Effector memory CD8-positive, alpha-beta T cell (primary cell): ENCODE measurements around the gene BICC1.

ENCODE experiments used
- ATAC-seq: fragments of 150-1000 bp; cut with Tn5 transposase; replicated peaks from 2 replicates; pipeline ENCODE4 v1.10.0; 2021; ENCODE audit warnings: mild to moderate bottlenecking, moderate library complexity
- DNase-seq, 3 experiments: peaks; one replicate each; pipeline ENCODE4 v3.0.0; 2021
- H3K27ac Mint-ChIP-seq, 2 donors: one replicate each; pipeline ENCODE4 v1.8.0; 2022; ENCODE audit warnings: mild to moderate bottlenecking in 2 of 2, mixed read lengths in 2 of 2, moderate library complexity in 2 of 2
- H3K27me3 Mint-ChIP-seq, 2 donors: one replicate each; pipeline ENCODE4 v1.8.0; 2022; ENCODE audit warnings: mixed read lengths in 2 of 2
- H3K36me3 Mint-ChIP-seq: one replicate; pipeline ENCODE4 v1.8.0; 2022; ENCODE audit warnings: mild to moderate bottlenecking, moderate library complexity, mixed read lengths; ENCODE audit not compliant: insufficient read depth
- H3K4me1 Mint-ChIP-seq, 2 donors: one replicate each; pipeline ENCODE4 v1.8.0; 2022; ENCODE audit warnings: low read depth in 2 of 2, mixed read lengths in 2 of 2
- H3K4me3 Mint-ChIP-seq, 2 donors: one replicate each; pipeline ENCODE4 v1.8.0; 2022; ENCODE audit warnings: mild to moderate bottlenecking in 2 of 2, mixed read lengths in 2 of 2, moderate library complexity in 2 of 2
- H3K9me3 Mint-ChIP-seq, 2 donors: one replicate each; pipeline ENCODE4 v1.8.0; 2022; ENCODE audit warnings: mixed read lengths in 2 of 2

The BICC1 gene

GRCh38 chr10:58667658-58668310 is 155.1 kb downstream of the BICC1 start:
- ATAC-seq: no peak
- Mint-ChIP-seq H3K4me1 (peaks cover 7 to 9% of the 10 kb centered on the region in 2 donors), H3K36me3 (peaks cover 5% of the 10 kb centered on the region), H3K27ac (peak overlapping the region in 1 of 2 donors; percentile 84), H3K4me3 (no peak overlapping the region), H3K9me3 (peaks cover 0 to 8% of the 10 kb centered on the region in 2 donors), H3K27me3 (no peaks in the 10 kb centered on the region)
- no peak for DNase-seq

GRCh38 chr10:58672845-58673244 is 160.2 kb downstream of the BICC1 start:
- no peak for DNase-seq
- no peak for ATAC-seq
- Mint-ChIP-seq H3K27ac (no peak overlapping the region), H3K36me3 (no peaks in the 10 kb centered on the region), H3K27me3 (no peaks in the 10 kb centered on the region), H3K9me3 (peaks cover 0 to 2% of the 10 kb centered on the region in 2 donors), H3K4me1 (no peaks in the 10 kb centered on the region), H3K4me3 (no peak overlapping the region)

GRCh38 chr10:58674251-58674650 is 161.6 kb downstream of the BICC1 start:
- ATAC-seq (no peak), DNase-seq (no peak)
- Mint-ChIP-seq H3K27me3 (no peaks in the 10 kb centered on the region), H3K36me3 (no peaks in the 10 kb centered on the region), H3K9me3 (peaks cover 0 to 2% of the 10 kb centered on the region in 2 donors), H3K4me1 (no peaks in the 10 kb centered on the region), H3K27ac (no peak overlapping the region), H3K4me3 (no peak overlapping the region)

GRCh38 chr10:58675321-58675720 is 162.6 kb downstream of the BICC1 start:
- ATAC-seq (no peak), DNase-seq (no peak)
- Mint-ChIP-seq H3K4me1 (no peaks in the 10 kb centered on the region), H3K36me3 (no peaks in the 10 kb centered on the region), H3K4me3 (no peak overlapping the region), H3K27ac (no peak overlapping the region), H3K9me3 (peaks cover 0 to 2% of the 10 kb centered on the region in 2 donors), H3K27me3 (no peaks in the 10 kb centered on the region)

GRCh38 chr10:58691528-58691927 is 178.9 kb downstream of the BICC1 start:
- Mint-ChIP-seq H3K27me3 (no peaks in the 10 kb centered on the region), H3K27ac (no peak overlapping the region), H3K36me3 (no peaks in the 10 kb centered on the region), H3K4me1 (no peaks in the 10 kb centered on the region), H3K4me3 (no peak overlapping the region), H3K9me3 (peaks cover 0 to 3% of the 10 kb centered on the region in 2 donors)
- ATAC-seq (no peak), DNase-seq (no peak)

- Mint-ChIP-seq H3K9me3 (peaks cover 0 to 1% of the 10 kb centered on the region in 2 donors), H3K36me3 (peaks cover 3% of the 10 kb centered on the region)
Observed at GRCh38 chr10:58693919-58694318, 181.2 kb downstream of the BICC1 start.

GRCh38 chr10:58695022-58695421 is 182.3 kb downstream of the BICC1 start:
- no peak for DNase-seq
- no peaks in the 10 kb centered on the region for H3K27me3 Mint-ChIP-seq
- H3K4me1 Mint-ChIP-seq: no peaks in the 10 kb centered on the region
- H3K4me3 Mint-ChIP-seq: no peak overlapping the region
- no peak overlapping the region for H3K27ac Mint-ChIP-seq
- no peak for ATAC-seq
- peaks cover 0 to 1% of the 10 kb centered on the region in 2 donors for H3K9me3 Mint-ChIP-seq
- H3K36me3 Mint-ChIP-seq: peaks cover 3% of the 10 kb centered on the region

More at GRCh38 chr10:58693919-58694318, 181.2 kb downstream of the BICC1 start:
- H3K4me1 Mint-ChIP-seq: no peaks in the 10 kb centered on the region
- ATAC-seq: no peak
- no peaks in the 10 kb centered on the region for H3K27me3 Mint-ChIP-seq
- no peak overlapping the region for H3K4me3 Mint-ChIP-seq
- DNase-seq: no peak
- no peak overlapping the region for H3K27ac Mint-ChIP-seq

- no peak for DNase-seq
- Mint-ChIP-seq H3K27me3 (no peaks in the 10 kb centered on the region), H3K9me3 (peaks cover 0 to 1% of the 10 kb centered on the region in 2 donors), H3K27ac (no peak overlapping the region), H3K4me1 (peaks cover 0 to 2% of the 10 kb centered on the region in 2 donors), H3K4me3 (no peak overlapping the region), H3K36me3 (peaks cover 3% of the 10 kb centered on the region)
- ATAC-seq: no peak
Observed at GRCh38 chr10:58696736-58697135, 184.1 kb downstream of the BICC1 start.

- Mint-ChIP-seq H3K36me3 (peaks cover 3% of the 10 kb centered on the region), H3K9me3 (peaks cover 0 to 1% of the 10 kb centered on the region in 2 donors), H3K27me3 (no peaks in the 10 kb centered on the region), H3K4me1 (peaks cover 0 to 2% of the 10 kb centered on the region in 2 donors), H3K4me3 (no peak overlapping the region), H3K27ac (no peak overlapping the region)
- DNase-seq (no peak), ATAC-seq (no peak)
Observed at GRCh38 chr10:58697691-58698090, 185.0 kb downstream of the BICC1 start.

- Mint-ChIP-seq H3K27ac (no peak overlapping the region), H3K4me1 (peaks cover 0 to 2% of the 10 kb centered on the region in 2 donors), H3K9me3 (peaks cover 0 to 1% of the 10 kb centered on the region in 2 donors), H3K4me3 (no peak overlapping the region), H3K36me3 (peaks cover 3% of the 10 kb centered on the region), H3K27me3 (no peaks in the 10 kb centered on the region)
- no peak for DNase-seq
- ATAC-seq: no peak
Observed at GRCh38 chr10:58698777-58699356, 186.2 kb downstream of the BICC1 start.

GRCh38 chr10:58700591-58700990 is 187.9 kb downstream of the BICC1 start:
- ATAC-seq: no peak

GRCh38 chr10:58701405-58702135 is 188.9 kb downstream of the BICC1 start:
- no peaks in the 10 kb centered on the region for H3K27me3 Mint-ChIP-seq
- no peak for ATAC-seq
- no peak overlapping the region for H3K4me3 Mint-ChIP-seq
- H3K9me3 Mint-ChIP-seq: no peaks in the 10 kb centered on the region
- H3K4me1 Mint-ChIP-seq: peaks cover 0 to 2% of the 10 kb centered on the region in 2 donors
- no peak overlapping the region for H3K27ac Mint-ChIP-seq
- DNase-seq: no peak
- H3K36me3 Mint-ChIP-seq: peaks cover 3% of the 10 kb centered on the region

More at GRCh38 chr10:58700591-58700990, 187.9 kb downstream of the BICC1 start:
- H3K9me3 Mint-ChIP-seq: no peaks in the 10 kb centered on the region
- H3K4me1 Mint-ChIP-seq: peaks cover 0 to 2% of the 10 kb centered on the region in 2 donors
- H3K36me3 Mint-ChIP-seq: peaks cover 3% of the 10 kb centered on the region
- no peak overlapping the region for H3K27ac Mint-ChIP-seq
- DNase-seq: no peak
- no peak overlapping the region for H3K4me3 Mint-ChIP-seq
- H3K27me3 Mint-ChIP-seq: no peaks in the 10 kb centered on the region

GRCh38 chr10:58704226-58704625 is 191.6 kb downstream of the BICC1 start:
- H3K4me1 Mint-ChIP-seq: peaks cover 0 to 2% of the 10 kb centered on the region in 2 donors
- DNase-seq: no peak

More at GRCh38 chr10:58704226-58704625, 191.6 kb downstream of the BICC1 start:
- Mint-ChIP-seq H3K4me3 (no peak overlapping the region), H3K36me3 (no peaks in the 10 kb centered on the region), H3K9me3 (no peaks in the 10 kb centered on the region), H3K27me3 (no peaks in the 10 kb centered on the region), H3K27ac (no peak overlapping the region)
- ATAC-seq: no peak
